GM21360 (cell line): ENCODE measurements around the gene APOE.
"Not testable (repeated sequence)": the region's sequence is repeated elsewhere in the genome, so short reads cannot be mapped to it uniquely, and the experiment has no call there.

ENCODE experiments used
- ATAC-seq: cut with Tn5 transposase; IDR thresholded peaks from one replicate; pipeline ENCODE4 v1.9.1; 2021; ENCODE audit warnings: mild to moderate bottlenecking, moderate library complexity; ENCODE audit not compliant: unreplicated experiment

Gene APOE

DNA sequence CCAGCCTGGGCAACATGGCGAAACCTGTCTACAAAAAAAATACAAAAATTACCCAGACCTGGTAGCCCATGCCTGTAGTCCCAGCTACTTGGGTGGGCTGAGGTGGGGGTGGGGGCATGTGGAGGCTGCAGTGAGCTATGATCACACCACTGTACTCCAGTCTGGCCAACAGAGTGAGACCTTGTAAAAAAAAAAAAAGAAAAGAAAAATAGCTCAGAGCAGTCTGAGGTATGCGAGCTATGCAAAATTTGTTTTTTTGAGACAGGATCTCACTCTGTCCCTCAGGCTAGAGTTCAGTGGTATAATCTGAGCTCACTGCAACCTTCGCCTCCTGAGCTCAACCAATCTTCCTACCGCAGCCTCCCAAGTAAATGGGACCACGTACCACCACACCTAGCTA lies 21.7 kb upstream of the APOE start:
- no peak for ATAC-seq

DNA sequence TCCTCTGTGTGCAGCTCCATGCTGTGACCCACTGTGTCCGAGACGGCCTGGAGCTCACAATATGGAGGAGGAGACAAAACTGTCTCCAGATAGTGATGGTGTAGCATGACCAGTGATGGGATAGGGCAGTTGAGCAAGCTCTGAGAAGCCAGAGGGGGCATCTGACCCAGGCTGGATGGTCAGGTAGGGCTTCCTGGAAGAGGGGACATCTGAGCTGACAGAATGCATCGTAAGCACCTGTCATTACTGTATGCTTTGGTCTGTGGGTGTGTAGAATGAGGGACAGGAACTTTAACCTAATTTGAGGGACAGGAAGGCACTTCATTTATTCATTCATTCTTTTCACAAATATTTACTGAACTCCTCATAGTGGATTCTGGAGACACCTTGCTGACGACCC lies 21.0 kb upstream of the APOE start:
- ATAC-seq, result no peak

DNA sequence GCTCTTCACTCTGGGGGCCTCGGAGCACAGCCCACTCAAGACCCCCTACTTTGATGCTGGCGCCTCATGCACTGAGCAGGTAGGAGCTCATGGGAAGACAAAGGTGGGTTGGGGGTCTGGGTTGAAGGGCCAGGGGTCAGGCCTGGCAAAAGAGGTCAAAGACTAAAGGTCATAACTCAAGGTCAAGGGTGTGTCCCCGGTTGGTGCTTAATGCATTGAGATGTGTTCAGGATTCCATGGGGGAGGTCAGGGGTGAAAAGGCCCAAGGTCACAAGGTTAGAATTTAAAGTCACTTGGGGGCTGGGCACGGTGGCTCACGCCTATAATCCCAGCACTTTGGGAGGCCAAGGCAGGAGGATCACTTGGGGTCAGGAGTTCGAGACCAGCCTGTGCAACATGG lies 19.5 kb upstream of the APOE start:
- no peak for ATAC-seq

DNA sequence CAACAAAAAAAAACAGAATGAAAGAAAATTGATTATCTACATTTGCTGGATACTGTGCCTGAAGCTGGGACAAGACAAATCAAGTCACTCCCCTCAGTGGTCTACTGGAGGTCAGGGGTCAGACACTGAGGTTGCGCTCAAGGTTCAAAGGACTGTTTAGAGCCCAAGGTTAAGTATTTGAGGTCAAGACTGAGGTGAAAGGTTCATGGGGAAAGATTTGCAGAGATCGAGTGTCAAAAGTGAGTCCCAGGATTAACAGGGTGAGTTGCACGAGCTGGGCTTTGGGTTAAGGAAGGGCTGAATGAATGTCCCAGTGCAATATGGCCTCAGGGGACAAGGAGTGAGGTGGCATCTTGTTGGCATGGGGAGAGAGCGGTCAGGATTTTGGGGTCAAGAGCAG lies 17.9 kb upstream of the APOE start:
- ATAC-seq, result no peak

DNA sequence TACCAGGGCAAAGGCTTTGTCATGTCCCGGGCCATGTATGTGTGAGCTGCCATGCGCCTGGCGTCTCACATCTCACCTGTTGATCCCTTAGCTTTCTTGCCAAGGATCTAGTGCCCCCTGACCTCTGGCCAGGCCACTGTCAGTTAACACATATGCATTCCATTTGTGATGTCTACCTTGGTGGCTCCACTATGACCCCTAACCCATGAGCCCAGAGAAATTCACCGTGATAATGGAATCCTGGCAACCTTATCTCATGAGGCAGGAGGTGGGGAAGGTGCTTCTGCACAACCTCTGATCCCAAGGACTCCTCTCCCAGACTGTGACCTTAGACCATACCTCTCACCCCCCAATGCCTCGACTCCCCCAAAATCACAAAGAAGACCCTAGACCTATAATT lies 17.3 kb upstream of the APOE start:
- not testable (repeated sequence) for ATAC-seq

DNA sequence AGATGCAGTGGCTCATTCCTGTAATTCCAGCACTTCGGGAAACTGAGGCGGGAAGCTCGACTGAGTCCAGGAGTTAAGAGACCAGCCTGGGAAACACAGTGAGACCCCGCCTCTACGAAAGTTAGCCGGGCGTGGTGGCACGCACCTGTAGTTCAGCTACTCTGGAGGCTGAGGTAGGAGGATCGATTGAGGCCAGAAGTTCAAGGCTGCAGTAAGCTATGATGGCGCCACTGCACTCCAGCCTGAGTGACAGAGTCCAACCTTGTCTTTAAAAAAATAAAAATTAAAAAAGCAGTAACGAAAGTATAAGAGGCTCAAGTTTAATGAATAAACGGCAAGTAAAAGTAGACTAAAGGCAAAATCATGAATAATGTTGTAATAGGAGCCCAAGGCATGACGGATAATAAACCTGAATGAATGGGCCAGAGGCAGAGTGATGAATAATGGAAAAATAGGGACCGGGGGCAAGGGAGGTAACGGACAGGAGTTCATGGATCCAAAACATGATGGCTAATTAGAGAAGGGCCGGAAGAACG lies 15.7 kb upstream of the APOE start:
- ATAC-seq, result no peak

DNA sequence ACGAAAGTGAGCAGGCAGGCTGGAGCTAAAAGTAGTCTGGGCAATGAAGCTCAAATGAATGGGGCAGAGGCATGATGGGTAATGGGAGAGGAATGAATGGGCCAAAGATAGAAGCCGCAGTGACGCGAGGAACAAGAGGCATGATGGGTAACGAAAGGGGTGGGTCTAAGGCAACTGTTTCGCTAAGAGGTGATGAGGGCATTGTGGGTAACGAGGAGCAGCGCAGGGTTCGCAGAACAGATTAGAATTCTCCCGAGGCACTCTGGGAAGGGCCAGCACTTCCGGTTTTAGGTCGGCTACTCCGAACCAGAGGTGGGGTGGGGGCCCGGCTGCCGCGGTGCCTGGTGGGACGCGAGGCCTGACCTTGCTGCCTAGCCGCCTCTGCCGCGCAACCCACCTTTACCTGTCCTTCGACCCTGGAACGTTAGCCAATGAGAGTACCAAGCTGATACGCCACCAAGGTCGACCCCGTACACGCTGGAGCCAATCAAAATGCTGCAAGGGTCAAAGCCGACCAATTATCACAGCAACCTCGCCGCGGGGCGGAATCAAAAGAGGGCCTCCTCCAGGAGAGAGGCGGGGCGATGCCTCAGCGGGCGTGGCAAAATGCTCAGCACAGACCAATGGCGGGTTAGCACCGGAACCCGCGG lies 15.1 kb upstream of the APOE start:
- peak; percentile 73 for ATAC-seq

DNA sequence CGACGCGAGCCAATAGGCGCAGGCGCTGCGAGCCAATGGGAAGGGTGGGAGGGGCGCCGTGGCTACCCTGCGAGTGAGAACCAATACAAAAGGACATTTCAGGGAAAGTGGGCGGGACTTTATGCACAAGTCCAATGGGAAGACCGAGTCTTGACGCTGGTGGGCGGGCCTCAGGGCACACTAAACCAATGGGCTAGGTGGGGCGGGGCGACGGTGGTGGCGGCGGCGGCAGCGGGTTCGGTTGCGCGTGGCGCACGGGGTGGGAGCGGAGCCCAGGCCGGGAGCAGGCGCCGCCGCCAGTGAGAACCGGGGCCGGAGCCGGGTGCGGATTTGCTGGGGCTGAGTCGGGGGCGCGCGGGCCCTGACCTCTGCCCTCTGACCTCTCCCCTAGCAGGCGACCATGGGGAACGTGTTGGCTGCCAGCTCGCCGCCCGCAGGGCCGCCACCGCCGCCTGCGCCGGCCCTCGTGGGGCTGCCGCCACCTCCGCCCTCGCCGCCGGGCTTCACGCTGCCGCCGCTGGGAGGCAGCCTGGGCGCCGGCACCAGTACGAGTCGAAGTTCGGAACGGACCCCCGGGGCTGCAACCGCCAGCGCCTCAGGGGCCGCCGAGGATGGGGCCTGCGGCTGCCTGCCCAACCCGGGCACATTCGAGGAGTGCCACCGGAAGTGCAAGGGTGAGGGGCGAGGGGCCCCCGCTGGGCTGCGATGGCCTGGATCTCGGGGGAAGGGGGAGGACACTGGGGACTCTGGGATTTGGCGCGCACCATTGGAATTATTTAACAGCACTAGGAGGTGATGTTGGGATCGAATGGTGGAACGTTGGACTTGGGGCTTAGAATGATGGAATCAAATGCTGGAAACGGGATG lies 14.3 kb upstream of the APOE start, which contains the start of gene TOMM40:
TOMM40 (plus strand) TSS at position 239 of the 867 bp plus-strand sequence; CDS start at position 401, 162 bp downstream.
- no peak for ATAC-seq

DNA sequence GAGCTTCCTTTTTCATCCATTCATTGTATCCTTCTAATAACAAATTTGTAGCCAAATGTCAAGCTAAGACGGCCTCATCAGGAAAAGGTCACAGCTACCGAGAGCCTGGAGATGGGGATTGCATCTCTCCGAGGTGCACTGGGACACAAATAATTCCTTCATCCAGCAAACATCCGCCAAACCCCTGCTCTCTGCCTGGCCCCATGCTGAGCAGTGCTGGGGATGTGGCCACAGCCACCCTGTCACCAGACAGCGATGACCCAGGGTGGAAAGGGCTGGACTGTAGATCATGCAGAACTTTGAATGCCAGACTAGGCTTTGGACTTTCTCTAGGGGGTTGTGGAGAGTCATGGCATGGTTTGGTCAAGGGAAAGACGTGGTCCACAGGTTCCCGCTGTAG lies 12.7 kb upstream of the APOE start:
- ATAC-seq, result no peak

DNA sequence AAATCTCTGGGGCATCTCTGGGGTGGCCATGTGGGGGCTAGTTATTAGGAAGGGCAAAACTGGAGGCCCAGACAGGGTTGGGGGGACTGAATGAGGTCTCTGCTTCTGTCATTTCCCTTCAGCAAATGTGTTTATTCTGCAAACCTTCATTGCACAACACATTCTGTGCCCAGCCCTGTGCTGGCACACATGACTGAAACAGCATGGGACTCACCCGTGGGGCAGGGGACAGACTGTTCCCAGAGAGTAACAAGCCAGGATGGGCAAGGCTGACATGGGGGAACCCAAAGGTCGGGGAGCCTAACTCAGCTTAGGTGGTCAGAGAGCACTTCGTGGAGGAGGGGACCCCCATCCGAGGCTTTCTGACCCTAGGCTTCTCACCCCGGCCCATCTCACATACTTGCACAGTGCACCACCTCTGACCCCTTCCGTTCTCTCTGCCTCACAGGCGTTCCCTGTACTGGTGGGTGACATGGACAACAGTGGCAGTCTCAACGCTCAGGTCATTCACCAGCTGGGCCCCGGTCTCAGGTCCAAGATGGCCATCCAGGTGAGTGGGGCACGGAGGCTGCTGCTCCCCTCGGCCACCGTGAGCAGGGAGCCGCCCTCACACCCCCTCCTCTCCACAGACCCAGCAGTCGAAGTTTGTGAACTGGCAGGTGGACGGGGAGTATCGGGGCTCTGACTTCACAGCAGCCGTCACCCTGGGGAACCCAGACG lies 12.1 kb upstream of the APOE start:
- ATAC-seq, result no peak

DNA sequence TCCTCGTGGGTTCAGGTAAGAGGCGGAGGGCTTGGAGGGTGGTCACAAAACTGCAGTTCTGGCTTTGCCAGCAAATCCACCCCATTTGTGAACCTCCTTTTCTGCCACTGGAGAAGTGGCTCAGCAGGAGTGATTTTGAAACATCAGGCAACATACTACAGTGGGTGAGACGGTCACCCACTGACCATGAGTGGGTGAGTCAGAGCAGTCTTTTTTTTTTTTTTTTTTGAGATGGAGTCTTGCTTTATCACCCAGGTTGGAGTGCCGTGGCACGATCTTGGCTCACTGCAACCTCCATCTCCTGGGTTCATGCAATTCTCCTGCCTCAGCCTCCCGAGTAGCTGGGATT lies 11.6 kb upstream of the APOE start:
- no peak for ATAC-seq

DNA sequence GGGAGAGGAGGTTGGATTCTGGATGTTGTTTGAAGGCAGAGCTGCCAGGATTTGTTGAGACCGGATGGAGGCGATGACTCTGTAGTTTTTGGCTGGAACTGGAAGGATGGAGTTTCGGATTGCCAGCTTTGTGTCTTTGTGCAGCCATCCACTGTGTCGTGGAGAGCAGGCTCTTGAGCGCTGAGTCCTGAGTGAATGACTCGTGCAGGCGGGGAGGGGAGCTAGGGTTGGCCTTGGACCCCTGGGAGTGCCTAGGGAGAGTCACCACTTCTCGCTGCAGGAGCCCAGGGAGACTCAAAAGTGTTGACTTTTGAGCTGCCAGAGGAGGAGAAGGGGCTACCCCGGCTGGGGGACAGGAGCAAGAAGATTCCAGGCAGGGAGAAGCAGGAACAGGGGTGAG lies 10.7 kb upstream of the APOE start:
- ATAC-seq, result no peak

DNA sequence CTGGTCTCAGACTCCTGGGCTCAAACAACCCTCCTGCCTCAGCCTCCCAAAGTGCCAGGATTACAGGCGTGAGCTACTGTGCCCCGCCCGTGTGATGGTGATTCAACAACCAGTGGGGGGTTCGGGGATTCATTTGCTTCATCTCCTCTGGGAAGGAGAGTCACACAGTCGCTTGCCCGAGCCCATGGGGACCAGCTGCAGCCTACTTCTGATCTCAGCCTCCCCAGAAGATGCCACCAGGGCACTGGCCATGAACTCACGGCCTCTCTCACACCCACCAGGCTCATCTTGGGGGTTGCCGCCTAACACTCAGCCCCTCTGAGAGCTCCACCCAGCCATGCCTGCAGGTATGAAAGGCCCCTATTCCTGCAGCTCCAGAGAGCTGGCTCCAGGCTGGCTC lies 7.8 kb upstream of the APOE start:
- ATAC-seq, result no peak

DNA sequence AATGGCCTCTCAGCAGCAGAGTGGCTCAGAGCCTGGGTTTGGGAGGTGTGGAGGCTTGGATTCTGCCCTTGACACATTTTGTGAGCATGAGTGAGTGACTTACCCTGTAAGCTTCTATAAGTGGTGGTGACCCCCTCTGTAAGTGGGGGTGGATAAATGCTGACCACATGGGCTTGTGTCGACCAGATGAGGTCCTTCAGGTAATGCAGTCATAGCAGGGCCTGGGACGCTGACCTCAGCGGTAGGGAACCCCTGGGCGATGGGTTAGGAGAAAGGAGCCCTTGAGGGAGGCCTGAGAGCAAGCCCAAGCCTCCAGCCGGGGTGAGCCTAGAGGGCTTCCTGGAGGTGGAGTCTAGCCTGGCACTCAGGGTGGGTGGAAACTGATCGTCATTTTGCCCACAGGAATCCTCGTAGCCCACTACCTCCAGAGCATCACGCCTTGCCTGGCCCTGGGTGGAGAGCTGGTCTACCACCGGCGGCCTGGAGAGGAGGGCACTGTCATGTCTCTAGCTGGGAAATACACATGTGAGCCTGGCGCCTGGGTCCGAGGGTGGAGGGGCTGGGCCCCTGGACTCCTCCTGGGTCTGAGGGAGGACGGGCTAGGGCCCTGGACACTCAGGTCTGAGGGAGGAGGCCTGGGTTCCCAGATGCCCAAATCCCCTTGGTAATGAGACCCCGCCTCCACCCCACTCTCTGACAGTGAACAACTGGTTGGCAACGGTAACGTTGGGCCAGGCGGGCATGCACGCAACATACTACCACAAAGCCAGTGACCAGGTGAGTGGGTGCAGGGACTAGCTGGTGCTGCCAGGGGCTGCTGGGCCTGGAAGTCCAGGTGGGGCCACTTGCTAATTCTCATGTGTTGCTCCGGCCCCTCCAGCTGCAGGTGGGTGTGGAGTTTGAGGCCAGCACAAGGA lies 5.0 kb upstream of the APOE start:
- no peak for ATAC-seq

DNA sequence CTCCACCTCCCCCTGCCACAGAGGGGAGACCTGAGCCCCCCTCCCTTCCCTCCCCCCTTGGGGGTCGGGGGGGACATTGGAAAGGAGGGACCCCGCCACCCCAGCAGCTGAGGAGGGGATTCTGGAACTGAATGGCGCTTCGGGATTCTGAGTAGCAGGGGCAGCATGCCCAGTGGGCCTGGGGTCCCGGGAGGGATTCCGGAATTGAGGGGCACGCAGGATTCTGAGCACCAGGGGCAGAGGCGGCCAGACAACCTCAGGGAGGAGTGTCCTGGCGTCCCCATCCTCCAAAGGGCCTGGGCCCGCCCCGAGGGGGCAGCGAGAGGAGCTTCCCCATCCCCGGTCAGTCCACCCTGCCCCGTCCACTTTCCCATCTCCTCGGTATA lies 2.4 kb upstream of the APOE start:
- no peak for ATAC-seq

DNA sequence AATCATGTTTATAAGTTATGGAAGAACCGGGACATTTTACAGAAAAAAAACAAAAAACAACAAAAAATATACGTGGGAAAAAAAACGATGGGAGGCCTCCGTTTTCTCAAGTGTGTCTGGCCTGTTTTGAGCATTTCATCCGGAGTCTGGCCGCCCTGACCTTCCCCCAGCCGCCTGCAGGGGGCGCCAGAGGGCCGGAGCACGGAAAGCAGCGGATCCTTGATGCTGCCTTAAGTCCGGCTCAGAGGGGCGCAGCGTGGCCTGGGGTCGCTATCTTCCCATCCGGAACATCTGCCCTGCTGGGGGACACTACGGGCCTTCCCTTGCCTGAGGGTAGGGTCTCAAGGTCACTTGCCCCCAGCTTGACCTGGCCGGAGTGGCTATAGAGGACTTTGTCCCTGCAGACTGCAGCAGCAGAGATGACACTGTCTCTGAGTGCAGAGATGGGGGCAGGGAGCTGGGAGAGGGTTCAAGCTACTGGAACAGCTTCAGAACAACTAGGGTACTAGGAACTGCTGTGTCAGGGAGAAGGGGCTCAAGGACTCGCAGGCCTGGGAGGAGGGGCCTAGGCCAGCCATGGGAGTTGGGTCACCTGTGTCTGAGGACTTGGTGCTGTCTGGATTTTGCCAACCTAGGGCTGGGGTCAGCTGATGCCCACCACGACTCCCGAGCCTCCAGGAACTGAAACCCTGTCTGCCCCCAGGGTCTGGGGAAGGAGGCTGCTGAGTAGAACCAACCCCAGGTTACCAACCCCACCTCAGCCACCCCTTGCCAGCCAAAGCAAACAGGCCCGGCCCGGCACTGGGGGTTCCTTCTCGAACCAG lies 1.8 kb upstream of the APOE start:
- no peak for ATAC-seq

DNA sequence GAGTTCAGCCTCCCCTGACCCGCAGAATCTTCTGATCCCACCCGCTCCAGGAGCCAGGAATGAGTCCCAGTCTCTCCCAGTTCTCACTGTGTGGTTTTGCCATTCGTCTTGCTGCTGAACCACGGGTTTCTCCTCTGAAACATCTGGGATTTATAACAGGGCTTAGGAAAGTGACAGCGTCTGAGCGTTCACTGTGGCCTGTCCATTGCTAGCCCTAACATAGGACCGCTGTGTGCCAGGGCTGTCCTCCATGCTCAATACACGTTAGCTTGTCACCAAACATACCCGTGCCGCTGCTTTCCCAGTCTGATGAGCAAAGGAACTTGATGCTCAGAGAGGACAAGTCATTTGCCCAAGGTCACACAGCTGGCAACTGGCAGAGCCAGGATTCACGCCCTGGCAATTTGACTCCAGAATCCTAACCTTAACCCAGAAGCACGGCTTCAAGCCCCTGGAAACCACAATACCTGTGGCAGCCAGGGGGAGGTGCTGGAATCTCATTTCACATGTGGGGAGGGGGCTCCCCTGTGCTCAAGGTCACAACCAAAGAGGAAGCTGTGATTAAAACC lies 1.1 kb upstream of the APOE start:
- ATAC-seq, result no peak

DNA sequence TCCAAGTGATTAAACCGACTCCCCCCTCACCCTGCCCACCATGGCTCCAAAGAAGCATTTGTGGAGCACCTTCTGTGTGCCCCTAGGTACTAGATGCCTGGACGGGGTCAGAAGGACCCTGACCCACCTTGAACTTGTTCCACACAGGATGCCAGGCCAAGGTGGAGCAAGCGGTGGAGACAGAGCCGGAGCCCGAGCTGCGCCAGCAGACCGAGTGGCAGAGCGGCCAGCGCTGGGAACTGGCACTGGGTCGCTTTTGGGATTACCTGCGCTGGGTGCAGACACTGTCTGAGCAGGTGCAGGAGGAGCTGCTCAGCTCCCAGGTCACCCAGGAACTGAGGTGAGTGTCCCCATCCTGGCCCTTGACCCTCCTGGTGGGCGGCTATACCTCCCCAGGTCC lies 2.0 kb downstream of the APOE start:
- ATAC-seq, result no peak

DNA sequence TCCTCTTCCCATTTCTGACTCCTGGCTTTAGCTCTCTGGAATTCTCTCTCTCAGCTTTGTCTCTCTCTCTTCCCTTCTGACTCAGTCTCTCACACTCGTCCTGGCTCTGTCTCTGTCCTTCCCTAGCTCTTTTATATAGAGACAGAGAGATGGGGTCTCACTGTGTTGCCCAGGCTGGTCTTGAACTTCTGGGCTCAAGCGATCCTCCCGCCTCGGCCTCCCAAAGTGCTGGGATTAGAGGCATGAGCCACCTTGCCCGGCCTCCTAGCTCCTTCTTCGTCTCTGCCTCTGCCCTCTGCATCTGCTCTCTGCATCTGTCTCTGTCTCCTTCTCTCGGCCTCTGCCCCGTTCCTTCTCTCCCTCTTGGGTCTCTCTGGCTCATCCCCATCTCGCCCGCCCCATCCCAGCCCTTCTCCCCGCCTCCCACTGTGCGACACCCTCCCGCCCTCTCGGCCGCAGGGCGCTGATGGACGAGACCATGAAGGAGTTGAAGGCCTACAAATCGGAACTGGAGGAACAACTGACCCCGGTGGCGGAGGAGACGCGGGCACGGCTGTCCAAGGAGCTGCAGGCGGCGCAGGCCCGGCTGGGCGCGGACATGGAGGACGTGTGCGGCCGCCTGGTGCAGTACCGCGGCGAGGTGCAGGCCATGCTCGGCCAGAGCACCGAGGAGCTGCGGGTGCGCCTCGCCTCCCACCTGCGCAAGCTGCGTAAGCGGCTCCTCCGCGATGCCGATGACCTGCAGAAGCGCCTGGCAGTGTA lies 2.7 kb downstream of the APOE start:
- ATAC-seq, result no peak
